A673 (cell line): ENCODE measurements around the gene DUSP6. TPM values are rescaled to one million over a fixed set of nuclear protein-coding genes. Genes with fewer than 3 reads are reported as not detected.

ENCODE experiments used
- BruUV-seq: library from RNA; stranded (reverse); fragments of 400-500 nt; replicated peaks from 2 replicates; lab custom pipeline; 2021; lab: Mats Ljungman, UMichigan
- CTCF ChIA-PET: fragments of 300-600 bp; sonication (Branson Sonifier 250); formaldehyde crosslinking; loops from one replicate; lab custom pipeline; 2022; ENCODE audit warnings: antibody characterized with exemption; lab: Charles Lee
- POLR2A ChIA-PET: fragments of 300-600 bp; sonication (Branson Sonifier 250); formaldehyde crosslinking; loops from one replicate; lab custom pipeline; 2022; ENCODE audit warnings: antibody characterized with exemption; ENCODE audit not compliant: low non-redundant PET; lab: Charles Lee
- DNase-seq: peaks from one replicate; pipeline ENCODE4 v3.0.0-alpha.2; 2015; ENCODE audit warnings: low spot score
- H3K27ac ChIP-seq: fragments of 200-600 bp; sonication (generic); 2 replicates; pipeline ENCODE4 v1.5.1; 2016; ENCODE audit warnings: mixed run types, low read depth, mild to moderate bottlenecking, mixed read lengths, antibody characterized with exemption, low read length; ENCODE audit not compliant: poor library complexity, severe bottlenecking
- H3K27me3 ChIP-seq: fragments of 200-600 bp; sonication (generic); replicated peaks from 2 replicates; pipeline ENCODE4 v1.6.1; 2017; ENCODE audit warnings: mixed run types, low read depth, mild to moderate bottlenecking, mixed read lengths, antibody characterized with exemption, low read length; ENCODE audit not compliant: insufficient read depth, poor library complexity
- H3K36me3 ChIP-seq: fragments of 200-600 bp; sonication (generic); 2 replicates; pipeline ENCODE4 v1.6.1; 2016; ENCODE audit warnings: mixed run types, mild to moderate bottlenecking, mixed read lengths, antibody characterized with exemption, low read length; ENCODE audit not compliant: insufficient read depth, poor library complexity, severe bottlenecking
- H3K4me1 ChIP-seq: fragments of 200-600 bp; sonication (generic); 2 replicates; pipeline ENCODE4 v1.6.1; 2017; ENCODE audit warnings: mixed run types, mild to moderate bottlenecking, mixed read lengths, antibody characterized with exemption, low read length; ENCODE audit not compliant: insufficient read depth, poor library complexity, severe bottlenecking
- H3K4me3 ChIP-seq: fragments of 200-600 bp; sonication (generic); 2 replicates; pipeline ENCODE4 v1.5.1; 2016; ENCODE audit warnings: low read depth, mixed run types, mild to moderate bottlenecking, mixed read lengths, low read length; ENCODE audit not compliant: poor library complexity, severe bottlenecking
- H3K9me3 ChIP-seq: fragments of 200-600 bp; sonication (generic); 2 replicates; pipeline ENCODE4 v1.6.1; 2016; ENCODE audit warnings: mixed run types, low read depth, mild to moderate bottlenecking, mixed read lengths, antibody characterized with exemption, low read length; ENCODE audit not compliant: poor library complexity, severe bottlenecking
- CTCF ChIP-seq: fragments of 300-800, 200-600 bp; sonication (generic); conservative IDR thresholded peaks from 2 replicates; pipeline ENCODE4 v1.5.1; 2017; ENCODE audit warnings: low read depth, mild to moderate bottlenecking, antibody characterized with exemption, low read length, moderate library complexity, mixed read lengths
- EZH2 ChIP-seq: fragments of 200-600 bp; sonication (generic); IDR thresholded peaks from 2 replicates; pipeline ENCODE4 v1.6.1; 2017; ENCODE audit warnings: borderline replicate concordance, low read depth, mild to moderate bottlenecking, mixed read lengths, antibody characterized with exemption, low read length; ENCODE audit not compliant: poor library complexity, severe bottlenecking
- intact Hi-C: fragments of 100-400 bp; cut with micrococcal nuclease; formaldehyde crosslinking; loops from one replicate; pipeline ENCODE4 v1.10.0; 2022; ENCODE audit not compliant: unreplicated experiment
- total RNA-seq: library from RNA; stranded (reverse); gene quantifications from 2 replicates; pipeline ENCODE4 v1.2.3, GENCODE V29; 2021

DUSP6 gene
- total RNA-seq, 1 experiment from 2014 or later: 226 TPM

- intact Hi-C loops: no loop called here
- H3K4me3 ChIP-seq: no peak overlapping the region
- no peak for DNase-seq
- H3K4me1 ChIP-seq: peaks cover 33% of the 10 kb centered on the region
- POLR2A ChIA-PET: no interaction called here
- CTCF ChIA-PET: no interaction called here
- no peak overlapping the region for H3K27ac ChIP-seq
- no peaks in the 10 kb centered on the region for H3K36me3 ChIP-seq
- no peaks in the 10 kb centered on the region for H3K9me3 ChIP-seq
- no peak for TF ChIP-seq CTCF
- H3K27me3 ChIP-seq: no peaks in the 10 kb centered on the region
- no TSS peak for BruUV-seq
These were observed 43.4 kb upstream of the DUSP6 start for GRCh38 chr12:89395712-89396111.

GRCh38 chr12:89393551-89394121 is 41.3 kb upstream of the DUSP6 start:
- DNase-seq: no peak
- CTCF ChIA-PET: no interaction called here
- intact Hi-C loops: no loop called here

GRCh38 chr12:89392391-89392790 is 40.1 kb upstream of the DUSP6 start:
- H3K36me3 ChIP-seq: no peaks in the 10 kb centered on the region
- no peaks in the 10 kb centered on the region for H3K9me3 ChIP-seq
- BruUV-seq: no TSS peak
- ChIA-PET POLR2A (no interaction called here), CTCF (no interaction called here)
- no peaks in the 10 kb centered on the region for H3K27me3 ChIP-seq
- TF ChIP-seq CTCF (no peak), EZH2 (no peak)
- no peak for DNase-seq
- intact Hi-C loops: no loop called here
- H3K4me3 ChIP-seq: no peak overlapping the region
- H3K4me1 ChIP-seq: peaks cover 52% of the 10 kb centered on the region
- peak overlapping the region; percentile 88 for H3K27ac ChIP-seq

More at GRCh38 chr12:89393551-89394121, 41.3 kb upstream of the DUSP6 start:
- TF ChIP-seq CTCF (no peak), EZH2 (no peak)
- Histone ChIP-seq H3K36me3 (no peaks in the 10 kb centered on the region), H3K27ac (no peak overlapping the region), H3K9me3 (no peaks in the 10 kb centered on the region), H3K4me1 (peaks cover 52% of the 10 kb centered on the region), H3K27me3 (no peaks in the 10 kb centered on the region), H3K4me3 (no peak overlapping the region)
- POLR2A ChIA-PET: no interaction called here
- BruUV-seq: no TSS peak
